Smooth muscle cell (in vitro differentiated cells): ENCODE results near the gene ANO8. TPM values are rescaled to one million over a fixed set of nuclear protein-coding genes. Genes with fewer than 3 reads are reported as not detected.
"Not testable (repeated sequence)": the region's sequence is repeated elsewhere in the genome, so short reads cannot be mapped to it uniquely, and the experiment has no call there.

Source experiments
- DNase-seq: peaks from one replicate; lab custom pipeline; 2025; ENCODE audit not compliant: unreplicated experiment; lab: John Stamatoyannopoulos, UW
- H2AFZ ChIP-seq: fragments of 200-600 bp; sonication (generic); 2 replicates; pipeline ENCODE4 v1.6.0; 2016; ENCODE audit warnings: antibody characterized with exemption, low read depth, mild to moderate bottlenecking
- H3F3A ChIP-seq: fragments of 200-600 bp; sonication (generic); 2 replicates; pipeline ENCODE4 v1.6.0; 2017; ENCODE audit warnings: antibody characterized with exemption, low read depth
- H3K27ac ChIP-seq: fragments of 200-600 bp; sonication (generic); 2 replicates; pipeline ENCODE4 v1.5.1; 2016; ENCODE audit warnings: low read depth, mild to moderate bottlenecking
- H3K27me3 ChIP-seq: fragments of 200-600 bp; sonication (generic); 2 replicates; pipeline ENCODE4 v1.6.1; 2016; ENCODE audit warnings: low read depth, mild to moderate bottlenecking
- H3K36me3 ChIP-seq: fragments of 200-600 bp; sonication (generic); 2 replicates; pipeline ENCODE4 v1.5.1; 2016; ENCODE audit warnings: low read depth
- H3K4me1 ChIP-seq: fragments of 200-600 bp; sonication (generic); 2 replicates; pipeline ENCODE4 v1.5.1; 2016; ENCODE audit warnings: low read depth
- H3K4me2 ChIP-seq: fragments of 200-600 bp; sonication (generic); 2 replicates; pipeline ENCODE4 v1.6.0; 2016; ENCODE audit warnings: mild to moderate bottlenecking
- H3K4me3 ChIP-seq: fragments of 200-600 bp; sonication (generic); 2 replicates; pipeline ENCODE4 v1.5.1; 2016; ENCODE audit warnings: mild to moderate bottlenecking
- H3K79me2 ChIP-seq: fragments of 200-600 bp; sonication (generic); 2 replicates; pipeline ENCODE4 v1.6.0; 2016; ENCODE audit warnings: low read depth, mild to moderate bottlenecking
- H3K9ac ChIP-seq: fragments of 200-600 bp; sonication (generic); 2 replicates; pipeline ENCODE4 v1.6.0; 2016; ENCODE audit warnings: low read depth
- H3K9me3 ChIP-seq: fragments of 200-600 bp; sonication (generic); replicated peaks from 2 replicates; pipeline ENCODE4 v1.5.1; 2016; ENCODE audit warnings: low read depth
- H4K20me1 ChIP-seq: fragments of 200-600 bp; sonication (generic); 2 replicates; pipeline ENCODE4 v1.6.0; 2016; ENCODE audit warnings: low read depth
- CTCF ChIP-seq: fragments of 200-600 bp; sonication (generic); IDR thresholded peaks from 2 replicates; pipeline ENCODE4 v1.5.1; 2017; ENCODE audit warnings: borderline replicate concordance, mild to moderate bottlenecking, antibody characterized with exemption; ENCODE audit not compliant: insufficient read depth, poor library complexity, severe bottlenecking
- WGBS: methylation state at CpG from one replicate; pipeline ENCODE4 v1.1.7; 2016; ENCODE audit warnings: low lambda C conversion rate; 5-methylcytosine and 5-hydroxymethylcytosine counted together
- polyA plus RNA-seq: library from polyadenylated mRNA; unstranded; fragments of >200 nt; fragmentation: Nextera tagmentation; extraction: Ambion mirVana; gene quantifications from 2 replicates; pipeline ENCODE4 v1.2.1, GENCODE V29; 2016
- total RNA-seq: library from RNA; depleted of rRNA; stranded (reverse); fragments of >200 nt; gene quantifications from 2 replicates; pipeline ENCODE4 v1.2.3, GENCODE V29; 2014

ANO8 gene
- total and polyA plus RNA-seq, 2 experiments from 2014 or later, result 1.3 to 8.0 TPM

DNA sequence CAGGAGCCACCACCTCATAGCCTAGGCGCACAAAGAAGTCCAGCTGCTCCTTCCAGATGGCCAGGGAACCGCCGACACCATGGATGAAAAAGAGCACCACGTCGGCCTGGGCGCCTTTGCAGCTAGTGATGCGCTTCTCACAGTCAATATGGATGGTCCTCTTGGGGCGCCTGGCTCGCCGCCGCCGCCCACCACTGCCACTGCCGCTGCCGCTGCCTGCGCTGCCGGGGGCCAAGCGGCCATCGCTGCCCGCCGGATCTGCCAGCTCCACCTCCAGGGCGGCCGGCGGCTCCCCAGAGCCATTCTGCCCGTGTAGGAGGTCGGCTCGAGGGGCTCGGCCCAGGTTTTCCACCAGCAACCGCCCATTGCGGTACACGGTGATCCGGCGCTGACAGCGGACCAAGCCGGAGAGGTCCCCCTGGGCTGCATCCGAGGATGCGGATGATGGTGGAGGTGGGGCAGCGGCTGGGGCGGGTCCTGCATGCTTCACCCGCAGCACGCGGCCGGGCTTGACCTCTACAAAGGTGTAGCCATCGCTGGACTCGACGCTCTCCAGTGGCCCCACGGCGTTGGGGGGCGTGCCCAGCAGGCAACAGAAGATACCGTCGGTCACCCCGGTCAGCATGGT, 33.5 kb downstream of the ANO8 start:
- no peaks in the 10 kb centered on the region for H3K36me3 ChIP-seq
- H3K4me1 ChIP-seq, result peaks cover 4% of the 10 kb centered on the region
- peaks cover 5% of the 10 kb centered on the region for H3F3A ChIP-seq
- TF ChIP-seq CTCF, result no peak
- 94% methylated on average over 51 of the region's 51 CpGs for WGBS
- no peaks in the 10 kb centered on the region for H4K20me1 ChIP-seq
- no peaks in the 10 kb centered on the region for H3K27me3 ChIP-seq
- no peak overlapping the region for H3K4me3 ChIP-seq
- DNase-seq, result no peak
- H3K9ac ChIP-seq, result no peak overlapping the region
- H3K9me3 ChIP-seq, result no peaks in the 10 kb centered on the region
- no peak overlapping the region for H3K27ac ChIP-seq
- H3K4me2 ChIP-seq, result no peak overlapping the region
- no peaks in the 10 kb centered on the region for H3K79me2 ChIP-seq
- no peak overlapping the region for H2AFZ ChIP-seq

GRCh38 chr19:17296976-17297375, 37.7 kb downstream of the ANO8 start:
- WGBS, result 91% methylated on average over 6 of the region's 6 CpGs
- no peak overlapping the region for H3K4me3 ChIP-seq
- H3F3A ChIP-seq, result no peaks in the 10 kb centered on the region
- no peaks in the 10 kb centered on the region for H3K27me3 ChIP-seq
- H3K4me2 ChIP-seq, result no peak overlapping the region
- no peak for DNase-seq
- no peak overlapping the region for H3K9ac ChIP-seq
- no peak overlapping the region for H3K27ac ChIP-seq
- no peaks in the 10 kb centered on the region for H3K36me3 ChIP-seq
- no peak for TF ChIP-seq CTCF
- no peaks in the 10 kb centered on the region for H3K79me2 ChIP-seq
- H2AFZ ChIP-seq, result no peak overlapping the region
- H4K20me1 ChIP-seq, result no peaks in the 10 kb centered on the region
- no peaks in the 10 kb centered on the region for H3K4me1 ChIP-seq
- H3K9me3 ChIP-seq, result no peaks in the 10 kb centered on the region

DNA sequence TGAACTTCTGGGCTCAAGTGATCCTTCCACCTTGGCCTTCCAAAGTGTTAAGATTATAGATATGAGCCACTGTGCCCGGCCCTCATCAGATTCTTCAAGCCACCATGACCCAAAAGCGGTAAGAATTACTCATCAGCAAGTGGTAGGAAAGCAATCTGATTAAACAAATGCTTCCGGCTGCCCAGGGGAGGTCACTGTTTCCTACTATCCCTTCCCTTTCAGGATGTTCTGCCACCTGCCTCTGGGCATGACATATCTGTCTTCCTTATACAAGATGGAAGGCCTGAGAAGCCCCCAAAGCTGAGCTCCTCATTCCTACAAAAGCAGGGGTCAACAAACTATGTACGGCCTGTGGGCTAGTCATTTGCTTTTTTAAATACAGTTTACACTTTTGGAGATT, 38.4 kb downstream of the ANO8 start:
- H3K4me1 ChIP-seq, result no peaks in the 10 kb centered on the region
- TF ChIP-seq CTCF, result no peak
- H3K9me3 ChIP-seq, result no peaks in the 10 kb centered on the region
- H3K4me2 ChIP-seq, result no peak overlapping the region
- H3K79me2 ChIP-seq, result no peaks in the 10 kb centered on the region
- 72% methylated on average over 4 of the region's 4 CpGs for WGBS
- H2AFZ ChIP-seq, result no peak overlapping the region
- H3K4me3 ChIP-seq, result no peak overlapping the region
- no peaks in the 10 kb centered on the region for H3K27me3 ChIP-seq
- H3K36me3 ChIP-seq, result no peaks in the 10 kb centered on the region
- no peaks in the 10 kb centered on the region for H4K20me1 ChIP-seq
- no peak overlapping the region for H3K9ac ChIP-seq
- H3F3A ChIP-seq, result no peaks in the 10 kb centered on the region
- no peak overlapping the region for H3K27ac ChIP-seq
- DNase-seq, result no peak

- H3K27ac ChIP-seq, H3K4me3 ChIP-seq, H2AFZ ChIP-seq, H3F3A ChIP-seq, H3K9me3 ChIP-seq, DNase-seq, H3K4me2 ChIP-seq, H3K79me2 ChIP-seq, H3K4me1 ChIP-seq, H3K36me3 ChIP-seq, H3K9ac ChIP-seq, H4K20me1 ChIP-seq, H3K27me3 ChIP-seq: not testable (repeated sequence)
- WGBS, result 98% methylated on average over 6 of the region's 6 CpGs
Measured at GRCh38 chr19:17295551-17295950, 39.1 kb downstream of the ANO8 start.
